PC-3 (cell line): ENCODE results near the gene SLC13A3. TPM values are rescaled to one million over a fixed set of nuclear protein-coding genes. Genes with fewer than 3 reads are reported as not detected.

Experiments used
- ATAC-seq: fragments of 200-7000 bp; cut with Tn5 transposase; 2 replicates; pipeline ENCODE4 v1.9.1; 2020; ENCODE audit warnings: mild to moderate bottlenecking, moderate library complexity
- BruUV-seq: library from RNA; stranded (reverse); fragments of 400-500 nt; replicated peaks from 2 replicates; lab custom pipeline; 2021; lab: Mats Ljungman, UMichigan
- CTCF ChIA-PET: fragments of 300-600 bp; sonication (Branson Sonifier 250); formaldehyde crosslinking; loops from one replicate; lab custom pipeline; 2022; ENCODE audit warnings: antibody characterized with exemption; lab: Charles Lee
- POLR2A ChIA-PET: fragments of 300-600 bp; sonication (Branson Sonifier 250); formaldehyde crosslinking; loops from one replicate; lab custom pipeline; 2022; ENCODE audit warnings: antibody characterized with exemption; ENCODE audit not compliant: unreplicated experiment; lab: Charles Lee
- DNase-seq: peaks from one replicate; pipeline ENCODE4 v3.0.0-alpha.2; 2015
- H2AFZ ChIP-seq: fragments of 300-600 bp; sonication (generic); 2 replicates; pipeline ENCODE4 v1.6.0; 2016; ENCODE audit warnings: antibody characterized with exemption, low read length
- H3F3A ChIP-seq: fragments of 300-600 bp; sonication (generic); one replicate; pipeline ENCODE4 v1.6.0; 2017; ENCODE audit warnings: antibody characterized with exemption, low read length, control low read depth, mild to moderate bottlenecking; ENCODE audit not compliant: unreplicated experiment
- H3K27ac ChIP-seq: fragments of 300-600 bp; sonication (generic); 2 replicates; pipeline ENCODE4 v1.5.1; 2016; ENCODE audit warnings: mild to moderate bottlenecking, low read length
- H3K27me3 ChIP-seq: fragments of 300-600 bp; sonication (generic); 2 replicates; pipeline ENCODE4 v1.6.1; 2016; ENCODE audit warnings: low read length, mixed read lengths
- H3K36me3 ChIP-seq: fragments of 300-600 bp; sonication (generic); 2 replicates; pipeline ENCODE4 v1.6.1; 2016; ENCODE audit warnings: low read depth, mixed run types, low read length, mixed read lengths
- H3K4me1 ChIP-seq: fragments of 300-600 bp; sonication (generic); 2 replicates; pipeline ENCODE4 v1.5.1; 2016; ENCODE audit warnings: low read length; ENCODE audit not compliant: insufficient read depth
- H3K4me2 ChIP-seq: fragments of 300-600 bp; sonication (generic); 2 replicates; pipeline ENCODE4 v1.6.0; 2016; ENCODE audit warnings: low read length
- H3K4me3 ChIP-seq: fragments of 300-600 bp; sonication (generic); 2 replicates; pipeline ENCODE4 v1.5.1; 2016; ENCODE audit warnings: mild to moderate bottlenecking, low read length, mixed read lengths
- H3K79me2 ChIP-seq: fragments of 300-600 bp; sonication (generic); 2 replicates; pipeline ENCODE4 v1.6.1; 2017; ENCODE audit warnings: low read length, mixed read lengths
- H3K9ac ChIP-seq: fragments of 300-600 bp; sonication (generic); 2 replicates; pipeline ENCODE4 v1.6.0; 2016; ENCODE audit warnings: mild to moderate bottlenecking, low read length
- H3K9me2 ChIP-seq: fragments of 300-600 bp; sonication (generic); replicated peaks from 2 replicates; pipeline ENCODE4 v1.6.1; 2016; ENCODE audit warnings: mixed run types, low read length, mixed read lengths
- H3K9me3 ChIP-seq: fragments of 300-600 bp; sonication (generic); 2 replicates; pipeline ENCODE4 v1.6.1; 2016; ENCODE audit warnings: low read length, mixed read lengths
- H4K20me1 ChIP-seq: fragments of 300-600 bp; sonication (generic); 2 replicates; pipeline ENCODE4 v1.6.1; 2016; ENCODE audit warnings: low read length, mixed read lengths
- EZH2 ChIP-seq: fragments of 300-600 bp; sonication (generic); IDR thresholded peaks from one replicate; pipeline ENCODE4 v1.6.1; 2017; ENCODE audit warnings: antibody characterized with exemption, mild to moderate bottlenecking, low read length; ENCODE audit not compliant: unreplicated experiment
- EZH2phosphoT487 ChIP-seq: fragments of 300-600 bp; sonication (generic); IDR thresholded peaks from 2 replicates; pipeline ENCODE4 v1.6.1; 2018; ENCODE audit warnings: mild to moderate bottlenecking, antibody characterized with exemption, low read length, borderline replicate concordance
- intact Hi-C: fragments of 100-400 bp; cut with micrococcal nuclease; formaldehyde crosslinking; loops from 2 replicates; pipeline ENCODE4 v1.9.0; 2023
- total RNA-seq: library from RNA; depleted of rRNA; stranded (reverse); fragments of >200 nt; gene quantifications from 2 replicates; pipeline ENCODE4 v1.2.3, GENCODE V29; 2014
- TF ChIP-seq, protein P1 (sequence below): fragments of 300-600 bp; sonication (generic); conservative IDR thresholded peaks from 2 replicates; pipeline ENCODE4 v1.5.1; 2017; ENCODE audit warnings: antibody characterized with exemption, low read depth, mild to moderate bottlenecking, low read length

The SLC13A3 gene
- total RNA-seq, 1 experiment from 2014 or later = not detected

DNA sequence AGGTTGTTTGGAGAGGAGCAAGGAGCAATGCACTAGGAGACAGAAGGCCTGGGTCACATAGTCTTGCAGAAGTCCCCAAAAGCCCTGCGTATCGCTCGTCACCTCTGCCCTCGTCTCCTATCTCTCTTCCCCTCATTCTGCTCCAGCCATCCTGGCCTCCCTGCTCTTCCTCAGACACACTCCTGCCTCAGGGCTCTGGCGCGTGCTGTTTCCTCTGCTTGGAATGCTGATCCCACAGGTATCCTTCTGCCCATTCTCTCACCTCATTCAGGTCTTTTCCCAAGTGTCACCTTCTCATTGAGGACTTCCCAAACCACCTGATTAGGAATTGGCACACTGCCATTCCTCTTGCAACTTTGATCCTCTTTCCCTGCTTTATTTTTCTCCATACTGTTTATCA lies 49.2 kb upstream of the SLC13A3 start:
- Histone ChIP-seq H3K27ac (no peak overlapping the region), H3K9ac (no peak overlapping the region), H3K4me2 (no peak overlapping the region), H3K36me3 (no peaks in the 10 kb centered on the region), H3K27me3 (no peaks in the 10 kb centered on the region), H3K9me2 (no peaks in the 10 kb centered on the region), H3F3A (no peaks in the 10 kb centered on the region), H3K9me3 (no peaks in the 10 kb centered on the region), H3K79me2 (no peaks in the 10 kb centered on the region), H2AFZ (no peak overlapping the region), H3K4me1 (peaks cover 13% of the 10 kb centered on the region), H3K4me3 (no peak overlapping the region), H4K20me1 (no peaks in the 10 kb centered on the region)
- intact Hi-C loops = no loop called here
- POLR2A ChIA-PET = no interaction called here
- no peak for TF ChIP-seq EZH2phosphoT487
- CTCF ChIA-PET = no interaction called here
- DNase-seq (no peak), ATAC-seq (no peak)
- BruUV-seq = no TSS peak

DNA sequence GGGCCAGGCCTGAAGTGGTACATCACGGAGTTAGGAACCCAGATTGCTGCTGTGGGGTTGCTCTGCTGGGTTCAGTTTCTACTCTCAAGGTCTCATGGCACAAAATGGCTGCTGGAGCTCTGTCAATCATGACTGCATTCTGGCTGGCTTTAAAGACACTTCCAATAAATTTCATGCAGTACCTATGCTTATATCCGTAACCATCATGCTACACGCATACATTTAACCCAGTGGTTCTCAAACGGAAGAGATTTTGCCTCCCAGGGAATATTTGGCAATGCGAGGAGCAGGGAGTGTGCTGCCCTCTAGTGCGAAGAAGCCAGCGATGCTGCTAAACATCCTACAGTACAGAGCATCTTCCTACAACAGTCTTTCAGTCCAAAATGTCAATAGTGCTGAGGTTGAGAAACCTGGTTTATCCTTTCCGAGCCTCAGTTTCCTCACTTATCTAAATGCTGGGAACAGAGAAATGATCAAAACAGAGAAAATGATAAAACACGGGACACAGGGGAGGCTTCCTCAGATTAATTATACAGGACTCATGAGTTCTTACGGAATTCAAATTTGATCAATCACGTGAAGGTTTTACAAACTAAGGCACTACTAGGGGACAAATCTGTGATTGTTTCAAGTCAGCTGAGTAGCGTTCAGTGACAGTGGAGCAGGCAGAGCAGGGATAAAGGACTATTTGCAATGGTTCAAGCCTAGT lies 48.5 kb upstream of the SLC13A3 start:
- TF ChIP-seq, protein P1, sequence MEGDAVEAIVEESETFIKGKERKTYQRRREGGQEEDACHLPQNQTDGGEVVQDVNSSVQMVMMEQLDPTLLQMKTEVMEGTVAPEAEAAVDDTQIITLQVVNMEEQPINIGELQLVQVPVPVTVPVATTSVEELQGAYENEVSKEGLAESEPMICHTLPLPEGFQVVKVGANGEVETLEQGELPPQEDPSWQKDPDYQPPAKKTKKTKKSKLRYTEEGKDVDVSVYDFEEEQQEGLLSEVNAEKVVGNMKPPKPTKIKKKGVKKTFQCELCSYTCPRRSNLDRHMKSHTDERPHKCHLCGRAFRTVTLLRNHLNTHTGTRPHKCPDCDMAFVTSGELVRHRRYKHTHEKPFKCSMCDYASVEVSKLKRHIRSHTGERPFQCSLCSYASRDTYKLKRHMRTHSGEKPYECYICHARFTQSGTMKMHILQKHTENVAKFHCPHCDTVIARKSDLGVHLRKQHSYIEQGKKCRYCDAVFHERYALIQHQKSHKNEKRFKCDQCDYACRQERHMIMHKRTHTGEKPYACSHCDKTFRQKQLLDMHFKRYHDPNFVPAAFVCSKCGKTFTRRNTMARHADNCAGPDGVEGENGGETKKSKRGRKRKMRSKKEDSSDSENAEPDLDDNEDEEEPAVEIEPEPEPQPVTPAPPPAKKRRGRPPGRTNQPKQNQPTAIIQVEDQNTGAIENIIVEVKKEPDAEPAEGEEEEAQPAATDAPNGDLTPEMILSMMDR = peak; percentile 96
- no peak for TF ChIP-seq EZH2
- ChIA-PET POLR2A (no interaction called here), CTCF (no interaction called here)
- Histone ChIP-seq H3K36me3 (no peaks in the 10 kb centered on the region), H3K9ac (no peak overlapping the region), H3K4me2 (peak overlapping the region; percentile 21; the same call in 1 of the 2 replicates), H3K27ac (no peak overlapping the region), H2AFZ (peak overlapping the region; percentile 72), H3K79me2 (no peaks in the 10 kb centered on the region), H3K27me3 (no peaks in the 10 kb centered on the region), H4K20me1 (no peaks in the 10 kb centered on the region), H3K4me3 (no peak overlapping the region), H3K9me2 (no peaks in the 10 kb centered on the region), H3F3A (no peaks in the 10 kb centered on the region), H3K4me1 (peaks cover 13% of the 10 kb centered on the region), H3K9me3 (no peaks in the 10 kb centered on the region)
- intact Hi-C loops = loop anchor here (1.0 kb wide), 1 partner anchor 179 kb away; no protein-coding TSS in a partner anchor
- BruUV-seq = no TSS peak
- ATAC-seq (peak; percentile 84), DNase-seq (peak; percentile 72)

DNA sequence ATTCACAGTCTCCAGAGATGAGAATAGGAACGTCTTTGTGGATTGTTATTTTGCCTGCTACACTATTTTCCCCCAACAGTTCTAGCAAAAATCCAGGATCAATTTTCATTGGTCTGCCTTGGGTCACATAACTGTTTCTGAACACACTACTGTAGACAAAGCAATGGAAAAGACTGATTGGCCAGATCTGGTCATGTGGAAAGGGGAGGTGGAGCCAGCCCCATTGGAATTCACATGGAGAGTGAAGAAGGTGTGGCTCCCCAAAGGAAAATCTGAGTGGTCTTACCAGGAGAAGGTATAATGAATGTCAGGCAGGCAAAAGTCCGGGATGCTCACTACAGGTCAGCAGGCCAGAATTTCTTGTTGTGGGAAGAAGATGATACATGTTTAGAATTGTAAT lies 47.5 kb upstream of the SLC13A3 start:
- no peak overlapping the region for H3K27ac ChIP-seq
- no peaks in the 10 kb centered on the region for H3K79me2 ChIP-seq
- no peaks in the 10 kb centered on the region for H3K27me3 ChIP-seq
- ATAC-seq = no peak
- peaks cover 13% of the 10 kb centered on the region for H3K4me1 ChIP-seq
- H4K20me1 ChIP-seq = no peaks in the 10 kb centered on the region
- no TSS peak for BruUV-seq
- H3K9ac ChIP-seq = no peak overlapping the region
- no peaks in the 10 kb centered on the region for H3K36me3 ChIP-seq
- H3K4me2 ChIP-seq = no peak overlapping the region
- H3F3A ChIP-seq = no peaks in the 10 kb centered on the region
- intact Hi-C loops = loop anchor here (1.0 kb wide), 1 partner anchor 177 kb away; no protein-coding TSS in a partner anchor
- peak; percentile 22 for DNase-seq
- no peaks in the 10 kb centered on the region for H3K9me2 ChIP-seq
- ChIA-PET CTCF (no interaction called here), POLR2A (no interaction called here)
- H2AFZ ChIP-seq = no peak overlapping the region
- H3K4me3 ChIP-seq = no peak overlapping the region
- H3K9me3 ChIP-seq = no peaks in the 10 kb centered on the region
- TF ChIP-seq, protein P1 = no peak
- TF ChIP-seq EZH2 (no peak), EZH2phosphoT487 (no peak)
